Measurements from ENCODE around the gene TTC32. TPM values are rescaled to one million over a fixed set of nuclear protein-coding genes. Genes with fewer than 3 reads are reported as not detected.

Gene TTC32
- total RNA-seq, 1 donor from 2014 or later, result not detected

- Histone ChIP-seq H3K4me1 (peaks cover 0 to 4% of the 10 kb centered on the region in 2 donors), H3K36me3 (no peaks in the 10 kb centered on the region), H3K4me3 (no peak overlapping the region), H3K9me3 (no peaks in the 10 kb centered on the region), H3K27me3 (no peaks in the 10 kb centered on the region), H3K27ac (no peak overlapping the region)
- TF ChIP-seq CTCF (IDR thresholded peaks at IDR 0.05), result no peak
- DNase-seq (ENCODE audit: low spot score in 2 of 2), result no peak
- intact Hi-C loops (cut with DNase I), result no loop called here
Observed at GRCh38 chr2:19887510-19887909, 14.3 kb downstream of the TTC32 start.

GRCh38 chr2:19886261-19886660 is 15.5 kb downstream of the TTC32 start:
- peaks cover 0 to 4% of the 10 kb centered on the region in 2 donors for H3K4me1 ChIP-seq
- no peak for TF ChIP-seq CTCF (IDR thresholded peaks at IDR 0.05)
- no peak for DNase-seq (ENCODE audit: low spot score in 2 of 2)
- no peak overlapping the region for H3K4me3 ChIP-seq
- intact Hi-C loops (cut with DNase I), result no loop called here
- no peak overlapping the region for H3K27ac ChIP-seq
- H3K9me3 ChIP-seq, result no peaks in the 10 kb centered on the region
- no peaks in the 10 kb centered on the region for H3K27me3 ChIP-seq
- H3K36me3 ChIP-seq, result no peaks in the 10 kb centered on the region

- Histone ChIP-seq H3K36me3 (no peaks in the 10 kb centered on the region), H3K27me3 (no peaks in the 10 kb centered on the region), H3K4me1 (peaks cover 0 to 4% of the 10 kb centered on the region in 2 donors), H3K9me3 (no peaks in the 10 kb centered on the region), H3K4me3 (no peak overlapping the region), H3K27ac (no peak overlapping the region)
- no peak for TF ChIP-seq CTCF (IDR thresholded peaks at IDR 0.05)
- intact Hi-C loops (cut with DNase I), result no loop called here
- DNase-seq (ENCODE audit: low spot score in 2 of 2), result no peak
Observed at GRCh38 chr2:19885791-19886190, 16.0 kb downstream of the TTC32 start.

- H3K27me3 ChIP-seq, result no peaks in the 10 kb centered on the region
- no peak overlapping the region for H3K4me3 ChIP-seq
- no peaks in the 10 kb centered on the region for H3K36me3 ChIP-seq
- H3K4me1 ChIP-seq, result no peaks in the 10 kb centered on the region
- H3K27ac ChIP-seq, result no peak overlapping the region
- TF ChIP-seq CTCF (IDR thresholded peaks at IDR 0.05), result no peak
- intact Hi-C loops (cut with DNase I), result no loop called here
- H3K9me3 ChIP-seq, result no peaks in the 10 kb centered on the region
- no peak for DNase-seq (ENCODE audit: low spot score in 2 of 2)
Observed at GRCh38 chr2:19883971-19884720, 17.6 kb downstream of the TTC32 start.

GRCh38 chr2:19883486-19883885 is 18.3 kb downstream of the TTC32 start:
- no peak overlapping the region for H3K4me3 ChIP-seq
- H3K27ac ChIP-seq, result no peak overlapping the region
- H3K9me3 ChIP-seq, result no peaks in the 10 kb centered on the region
- no peak for TF ChIP-seq CTCF (IDR thresholded peaks at IDR 0.05)
- intact Hi-C loops (cut with DNase I), result no loop called here
- H3K27me3 ChIP-seq, result no peaks in the 10 kb centered on the region
- no peak for DNase-seq (ENCODE audit: low spot score in 2 of 2)
- no peaks in the 10 kb centered on the region for H3K4me1 ChIP-seq
- H3K36me3 ChIP-seq, result no peaks in the 10 kb centered on the region

All from ascending aorta (tissue), 2 donors.